SH-SY5Y (cell line): Measurements from ENCODE around the gene RETREG2.

Experiments
- GATA2 ChIP-seq: IDR thresholded peaks from 2 replicates; pipeline ENCODE4 v1.6.1; 2011; ENCODE audit warnings: mild to moderate bottlenecking, low read depth, low read length
- GATA3 ChIP-seq: IDR thresholded peaks from 2 replicates; pipeline ENCODE4 v1.6.1; 2011; ENCODE audit warnings: low read depth, mild to moderate bottlenecking, low read length, moderate library complexity

Gene RETREG2

DNA sequence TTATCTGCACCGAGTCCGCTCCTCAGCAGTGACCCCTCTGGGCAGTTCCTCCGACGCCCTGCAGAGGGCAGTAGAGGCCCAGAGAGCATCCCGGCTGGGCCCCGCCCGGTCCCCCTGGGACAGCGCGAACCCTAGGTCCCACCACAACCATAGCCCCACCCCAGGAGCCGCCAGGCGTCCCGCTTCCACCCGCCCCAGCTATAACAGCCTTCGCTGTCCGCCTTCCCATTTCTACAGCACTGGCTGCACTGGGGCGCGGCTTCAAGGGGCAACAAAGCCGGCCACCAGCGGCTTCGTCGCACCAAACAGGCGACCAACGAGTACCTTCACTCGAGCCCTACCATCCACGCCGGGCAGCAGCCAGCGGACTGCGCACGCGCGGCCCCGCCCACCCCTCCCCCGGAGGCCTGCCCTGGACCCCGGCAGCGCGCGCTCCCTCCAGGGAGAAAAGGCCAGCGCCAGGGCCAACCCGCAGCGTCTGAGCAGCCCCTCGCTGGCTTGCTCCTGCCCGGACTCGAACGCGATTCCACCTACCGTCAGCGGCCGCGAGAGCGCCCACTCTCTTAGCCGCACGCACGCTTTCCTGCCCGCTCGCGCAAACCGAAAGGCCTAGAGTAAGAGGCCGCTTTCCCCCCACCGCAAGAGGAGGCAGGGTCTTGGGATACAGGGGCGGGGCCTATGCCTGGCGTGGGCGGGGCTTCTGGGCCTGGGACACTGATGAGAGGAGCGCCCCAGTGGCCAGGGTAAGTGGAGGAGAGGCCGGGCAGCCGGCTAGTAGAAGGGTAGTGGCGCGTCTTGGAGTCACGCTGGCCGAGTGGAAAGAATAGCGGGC is 17.7 kb upstream of the RETREG2 start, which contains the start of gene NHEJ1:
Gene NHEJ1, minus strand, starts transcription at position 630 of the 832 bp plus-strand sequence. CDS start 2,453 bp downstream, outside the sequence.
- no peak for TF ChIP-seq GATA2
- no peak for TF ChIP-seq GATA3

DNA sequence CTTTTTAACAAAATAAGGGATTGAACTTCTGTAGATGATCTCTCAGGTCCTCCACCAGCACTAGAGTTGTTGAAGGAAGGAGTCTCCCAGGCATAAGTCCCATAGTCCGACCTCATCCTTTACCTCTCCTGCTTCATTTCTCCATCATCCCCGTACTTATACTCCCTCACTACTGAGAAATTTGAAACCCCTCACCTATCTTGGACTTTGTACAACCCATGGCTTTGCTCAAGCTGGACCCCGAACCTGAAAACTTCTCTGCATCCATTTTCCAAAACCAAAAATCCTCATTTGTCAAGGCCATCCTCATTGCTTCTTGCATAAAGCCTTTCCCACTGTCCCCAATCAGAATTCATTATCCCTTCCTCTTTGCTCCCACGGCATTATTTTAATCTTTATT is 17.0 kb upstream of the RETREG2 start:
- no peak for TF ChIP-seq GATA3
- no peak for TF ChIP-seq GATA2

DNA sequence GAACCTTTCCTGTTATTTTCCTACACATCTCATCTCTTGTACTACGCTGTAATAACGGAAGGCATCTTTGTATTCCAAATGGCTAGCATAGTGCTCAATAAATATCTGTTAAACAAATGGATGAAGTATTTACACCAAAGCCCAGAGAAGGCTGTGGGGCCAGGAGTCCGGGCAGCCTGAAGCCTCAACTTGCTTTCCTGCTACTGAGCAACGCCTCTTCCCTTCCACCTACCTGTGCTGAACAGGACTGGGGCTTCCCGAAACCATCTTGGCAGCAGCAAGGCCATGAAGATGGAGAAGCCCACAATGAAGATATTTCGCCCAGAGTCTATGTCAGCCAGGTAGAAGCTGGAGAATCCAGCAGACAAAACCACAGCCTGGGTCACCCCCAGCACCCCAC is 14.9 kb upstream of the RETREG2 start:
- no peak for TF ChIP-seq GATA2

DNA sequence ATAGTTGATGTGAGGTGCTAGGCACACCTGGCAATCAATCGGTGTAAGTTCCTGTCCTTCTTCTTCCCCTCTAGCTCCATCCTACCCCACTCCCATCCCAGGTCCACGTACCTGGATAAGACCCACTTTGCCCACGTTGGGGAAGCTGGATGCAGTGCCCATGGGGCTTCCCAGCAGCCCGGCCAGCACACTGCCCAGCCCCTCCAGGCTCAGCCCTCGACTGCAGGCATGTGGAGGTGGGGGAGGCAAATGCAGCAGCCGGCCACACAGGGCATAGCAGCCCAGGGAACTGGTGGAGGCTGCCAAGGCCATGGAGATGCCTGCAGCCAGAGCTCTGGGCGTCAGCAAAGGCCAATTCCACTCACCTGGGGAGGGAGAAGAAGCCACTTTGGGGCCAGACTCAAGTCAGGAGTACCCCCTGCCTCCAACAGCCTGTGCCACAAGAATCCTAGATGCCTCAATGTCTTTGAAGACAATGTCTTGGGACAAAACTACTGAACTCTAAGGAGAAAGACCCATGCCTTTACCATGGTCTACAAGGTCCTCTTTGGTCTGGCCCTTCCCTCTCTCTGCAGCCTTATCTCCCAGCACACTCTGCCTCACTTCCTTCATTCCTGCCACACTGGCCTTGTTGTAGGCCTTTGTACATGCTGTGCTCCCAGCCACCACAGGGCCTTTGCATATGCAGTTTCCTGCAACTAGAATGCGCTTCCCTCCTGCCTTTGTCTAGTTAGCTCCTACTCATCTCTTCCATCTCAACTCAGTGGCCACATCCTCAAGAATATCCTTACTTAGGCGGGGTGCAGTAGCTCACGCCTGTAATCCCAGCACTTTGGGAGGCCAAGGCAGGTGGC is 12.8 kb upstream of the RETREG2 start:
- TF ChIP-seq GATA2 (no peak), GATA3 (no peak)

DNA sequence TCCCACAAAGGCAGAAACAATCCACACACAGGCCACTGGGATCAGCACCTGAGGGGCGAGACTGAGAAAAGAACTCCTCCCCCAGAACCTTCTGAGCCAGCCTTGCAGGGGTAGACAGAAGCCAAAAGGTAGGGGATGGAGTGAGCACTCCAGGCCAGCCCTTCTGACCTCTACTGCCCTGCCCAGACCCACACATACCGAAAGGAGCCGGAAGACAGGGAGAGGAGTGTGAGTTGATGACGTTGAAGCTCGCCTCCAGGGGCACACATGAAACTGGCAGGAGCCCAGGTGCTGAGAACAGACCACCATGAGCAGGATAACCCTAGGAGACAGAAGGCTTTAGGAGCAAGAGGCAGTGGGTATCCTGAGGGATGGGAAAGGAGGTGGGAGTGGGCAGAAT is 10.1 kb upstream of the RETREG2 start:
- TF ChIP-seq GATA3 (no peak), GATA2 (no peak)

DNA sequence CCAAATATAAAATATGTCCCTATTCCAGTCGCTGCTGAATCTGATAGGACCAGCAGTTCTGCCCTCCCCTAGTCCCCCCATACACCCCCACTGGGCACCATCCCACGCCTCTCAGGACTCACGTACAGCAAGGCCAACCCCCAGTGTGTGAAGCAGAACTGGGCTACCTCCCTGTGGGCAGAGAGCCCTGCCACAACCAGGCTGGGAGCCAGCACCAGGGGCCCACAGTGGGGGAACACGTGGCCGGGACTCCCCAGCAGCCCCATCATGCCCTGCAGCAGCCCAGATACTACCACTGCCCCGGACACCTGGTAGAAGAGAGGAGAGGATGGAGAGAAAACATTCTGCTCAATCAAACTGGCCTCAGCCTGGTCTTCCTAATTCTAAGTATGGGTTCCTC is 9.5 kb upstream of the RETREG2 start:
- no peak for TF ChIP-seq GATA2
- no peak for TF ChIP-seq GATA3

DNA sequence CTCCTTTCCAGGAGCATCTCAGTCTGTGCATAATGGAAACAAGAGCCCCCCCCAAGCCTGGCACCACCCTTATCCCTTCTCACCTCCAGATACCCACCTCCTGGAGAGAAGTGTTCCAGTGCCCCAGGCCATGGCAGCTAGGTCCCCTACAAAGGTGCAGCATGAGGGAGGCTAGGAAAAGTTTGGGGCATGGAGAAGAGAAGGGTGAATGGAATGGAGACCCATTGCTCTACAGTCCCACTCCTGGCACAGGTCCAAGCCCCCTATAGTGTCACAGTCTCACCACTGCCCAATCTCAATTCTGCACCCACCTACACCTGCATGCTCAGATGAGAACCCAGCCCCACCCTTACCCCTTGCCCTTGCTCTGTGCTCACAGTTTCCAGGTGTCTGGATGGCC is 9.1 kb upstream of the RETREG2 start:
- TF ChIP-seq GATA3 (no peak), GATA2 (no peak)

DNA sequence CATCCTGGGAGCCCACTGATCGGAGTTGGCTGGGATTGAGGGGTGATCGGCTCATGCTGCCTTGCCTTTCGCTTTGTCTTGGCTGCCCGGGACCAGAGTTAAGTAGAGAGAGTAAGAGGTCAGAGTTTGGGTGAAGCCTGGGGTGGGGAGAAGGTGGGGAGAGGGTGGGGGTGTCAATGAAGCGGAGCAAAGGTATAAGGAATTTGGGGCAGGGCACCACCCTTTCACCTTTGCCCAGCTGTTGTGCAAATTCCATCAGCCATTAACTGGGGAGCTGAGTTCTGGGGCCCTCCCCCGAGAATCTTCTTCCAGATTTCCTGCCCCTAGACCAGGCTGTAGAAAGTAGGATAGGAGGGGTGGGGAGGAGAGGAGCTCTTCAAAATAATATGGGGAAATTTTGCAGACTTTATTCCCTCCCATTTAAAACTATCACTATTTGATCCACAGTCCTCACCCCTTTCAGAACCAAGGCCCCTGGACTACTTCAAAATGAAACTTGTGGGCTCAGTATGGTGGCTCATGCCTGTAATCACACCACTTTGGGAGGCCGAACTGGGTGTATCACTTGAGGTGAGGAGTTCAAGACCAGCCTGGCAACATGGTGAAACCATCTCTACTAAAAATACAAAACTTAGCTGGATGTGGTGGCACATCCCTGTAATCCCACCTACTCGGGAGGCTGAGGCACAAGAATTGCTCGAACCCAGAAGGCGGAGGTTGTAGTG is 8.0 kb upstream of the RETREG2 start, which contains the start of gene SLC23A3:
Gene SLC23A3, minus strand, starts transcription at position 100 of the 725 bp plus-strand sequence. Its CDS starts 45 bp downstream, at position 55.
- no peak for TF ChIP-seq GATA3
- no peak for TF ChIP-seq GATA2

DNA sequence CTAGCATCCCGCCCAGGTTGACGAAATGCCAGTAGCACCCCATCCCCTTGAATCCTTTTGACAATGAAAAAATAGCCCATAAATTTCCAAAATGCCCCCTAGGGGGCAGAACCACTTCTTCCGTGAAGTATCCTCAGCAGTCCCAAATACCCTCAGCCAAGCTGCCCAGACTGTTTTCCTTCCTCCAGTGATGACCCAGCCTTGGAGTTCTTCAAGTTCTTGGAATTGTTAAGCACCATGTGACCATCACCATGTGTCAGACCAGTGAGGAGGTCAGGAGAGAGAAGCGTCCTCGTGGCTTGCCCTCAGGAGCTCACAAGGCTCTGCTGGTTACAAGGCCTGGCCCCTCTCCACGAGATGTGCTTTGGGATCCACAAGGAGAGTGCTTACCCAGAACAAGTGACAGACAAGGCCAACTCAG is 6.8 kb upstream of the RETREG2 start:
- TF ChIP-seq GATA2 (no peak), GATA3 (no peak)

DNA sequence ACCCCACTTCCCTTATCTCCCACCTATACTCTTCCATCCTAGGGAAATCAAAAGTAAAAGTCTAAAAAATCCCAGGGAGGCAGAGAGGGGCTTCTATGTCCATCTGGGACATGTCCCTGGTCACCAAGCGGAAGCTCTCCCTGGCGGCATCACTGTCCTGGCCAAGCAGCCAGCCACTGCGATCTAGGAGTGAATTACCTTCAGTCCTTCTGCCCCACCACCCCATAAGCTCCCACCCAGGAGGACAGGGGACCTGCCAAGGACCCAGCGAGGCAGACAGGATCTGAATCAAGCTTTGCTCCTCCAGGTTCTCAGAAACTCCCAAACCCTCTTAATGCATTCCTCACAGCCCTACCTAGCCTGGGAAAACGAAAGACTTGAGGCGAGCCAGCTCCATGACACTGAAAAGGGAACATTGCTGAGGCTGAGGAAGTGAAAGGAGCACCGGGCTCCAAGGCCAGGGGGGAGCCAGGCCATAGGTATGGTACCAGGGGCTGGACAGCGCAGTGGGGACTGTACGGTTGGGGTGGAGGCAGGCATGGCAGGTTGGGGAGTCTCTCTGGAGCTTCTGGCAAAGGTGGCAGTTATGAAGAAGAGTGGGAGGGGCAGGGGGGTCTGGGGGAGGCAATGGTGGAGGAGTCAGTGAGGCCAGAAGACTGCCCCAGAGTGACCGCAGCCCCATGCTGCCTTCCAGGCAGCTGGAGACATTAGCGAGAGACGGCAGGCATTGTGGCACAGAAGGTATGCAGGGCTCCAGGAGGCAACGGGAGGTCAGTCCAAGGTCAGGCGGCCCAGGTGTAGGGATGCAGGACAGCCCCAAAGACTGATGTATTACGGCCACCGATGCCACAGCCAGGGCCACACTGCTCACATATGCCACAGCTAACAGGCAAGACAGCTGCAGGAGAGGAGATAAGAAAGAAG is 5.6 kb upstream of the RETREG2 start:
- TF ChIP-seq GATA2, result no peak
- TF ChIP-seq GATA3, result no peak

DNA sequence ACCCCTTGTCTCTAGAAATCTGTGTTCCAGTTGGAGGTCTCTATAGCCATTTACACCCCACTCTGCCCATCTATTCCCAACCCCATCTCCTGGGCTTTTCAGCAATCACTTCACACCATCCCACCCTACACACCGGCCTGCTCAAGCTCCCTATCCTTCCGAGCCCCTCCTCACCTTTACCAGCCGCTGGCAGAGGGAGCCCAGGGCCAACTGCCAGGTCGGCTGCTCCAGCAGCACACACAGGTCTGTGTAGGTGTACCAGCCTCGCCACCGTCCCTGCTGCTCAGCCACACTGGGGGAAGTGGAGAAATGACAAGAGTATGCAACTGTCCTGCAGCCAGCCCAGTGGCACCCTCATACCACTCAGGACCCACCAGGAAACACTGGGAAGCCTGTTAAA is 4.9 kb upstream of the RETREG2 start:
- no peak for TF ChIP-seq GATA2
- TF ChIP-seq GATA3, result no peak

DNA sequence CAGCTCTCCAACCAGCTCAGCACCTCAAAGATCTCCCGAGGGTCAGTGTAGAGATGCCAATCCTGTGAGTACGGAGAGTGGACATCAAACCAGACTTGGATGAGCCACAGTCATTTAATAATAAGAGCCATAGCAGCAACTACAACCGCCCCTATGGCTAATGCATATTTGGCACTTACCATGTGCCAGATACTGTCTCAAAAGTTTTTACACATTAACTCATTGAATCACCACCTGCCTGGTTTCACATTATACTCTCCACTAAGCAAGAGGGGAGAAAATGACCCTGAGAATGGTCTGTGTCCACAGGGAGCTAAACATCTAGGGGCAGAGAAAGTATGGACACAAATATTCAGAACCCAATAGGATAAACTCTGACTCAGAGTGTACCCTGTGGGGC is 3.9 kb upstream of the RETREG2 start:
- TF ChIP-seq GATA3, result no peak
- TF ChIP-seq GATA2, result no peak

DNA sequence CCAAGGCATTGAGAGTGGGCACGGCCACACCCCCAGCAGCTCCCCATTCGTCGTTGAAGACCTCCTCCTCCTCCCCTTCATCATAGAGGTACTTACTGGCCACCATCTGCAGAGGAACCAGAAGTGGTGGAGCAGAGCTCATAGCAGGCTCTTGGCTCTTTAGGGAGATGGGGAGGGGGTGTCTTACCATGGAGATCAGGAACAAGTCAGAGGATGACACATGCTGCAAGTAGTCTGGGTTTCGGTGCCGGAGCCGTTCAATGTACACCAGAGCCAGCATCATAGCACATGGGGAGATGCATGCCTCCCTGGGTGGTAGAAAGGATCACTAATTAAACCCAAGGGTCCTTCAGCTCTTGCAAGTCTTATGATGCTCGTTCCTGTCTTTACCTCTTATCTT is 3.3 kb upstream of the RETREG2 start:
- TF ChIP-seq GATA2 (no peak), GATA3 (no peak)

DNA sequence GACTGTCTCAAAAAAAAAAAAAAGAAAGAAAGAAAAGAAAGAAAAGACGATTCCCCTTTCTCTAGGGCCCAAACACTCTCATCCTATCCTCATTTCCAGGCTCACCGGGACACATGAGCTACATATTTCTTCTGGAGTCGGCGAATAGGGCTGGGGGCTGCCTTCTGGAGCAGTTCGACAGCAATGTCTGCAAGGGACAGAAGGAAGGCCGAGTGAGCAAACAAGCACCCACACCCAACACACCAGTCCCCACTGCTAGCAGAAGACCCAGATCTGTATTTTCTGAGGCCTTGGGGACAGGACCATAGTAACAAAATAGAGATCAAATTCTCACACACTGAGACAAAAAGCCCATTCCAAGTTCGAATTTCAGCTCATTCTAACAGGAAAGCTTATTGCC is 2.6 kb upstream of the RETREG2 start:
- TF ChIP-seq GATA2 (no peak), GATA3 (no peak)
